ENCODE results near the gene CORO1A. TPM values are rescaled to one million over a fixed set of nuclear protein-coding genes. Genes with fewer than 3 reads are reported as not detected.

The CORO1A gene
- 10 to 100 TPM; 16.7 to 44.4 (median 27.0) TPM for total RNA-seq

GRCh38 chr16:30183233-30184095 is at the start of gene CORO1A:
Gene CORO1A, plus strand, starts transcription at chr16:30183602. Its CDS starts 1,608 bp downstream, at chr16:30185210.
- no peak for TF ChIP-seq POLR2A (IDR thresholded peaks at IDR 0.05)
- no peak for TF ChIP-seq CTCF (IDR thresholded peaks at IDR 0.05)
- H3K4me3 ChIP-seq (ENCODE audit: low read depth, poor library complexity, severe bottlenecking), result peak within 1 kb of the TSS; percentile 18
- intact Hi-C loops (cut with DNase I; ENCODE audit: low total_unique reads), result no loop called here
- WGBS, 2 donors, result 2 to 3% methylated on average over 39 to 43 of the region's 81 CpGs
- peak; percentile 80 to 97 for DNase-seq (ENCODE audit: low spot score in 2 of 2)

GRCh38 chr16:30136971-30137605 is 46.3 kb upstream of the CORO1A start:
- DNase-seq (ENCODE audit: low spot score in 2 of 2), result no peak
- H3K4me3 ChIP-seq (ENCODE audit: low read depth, poor library complexity, severe bottlenecking), result no peak overlapping the region
- WGBS, 2 donors, result 73 to 80% methylated on average over 11 of the region's 11 CpGs
- TF ChIP-seq CTCF (IDR thresholded peaks at IDR 0.05), result no peak
- TF ChIP-seq POLR2A (IDR thresholded peaks at IDR 0.05), result no peak
- intact Hi-C loops (cut with DNase I; ENCODE audit: low total_unique reads), result no loop called here

GRCh38 chr16:30137897-30138296 is 45.5 kb upstream of the CORO1A start:
- no peak overlapping the region for H3K4me3 ChIP-seq (ENCODE audit: low read depth, poor library complexity, severe bottlenecking)
- TF ChIP-seq CTCF (IDR thresholded peaks at IDR 0.05) (no peak), POLR2A (IDR thresholded peaks at IDR 0.05) (no peak)
- DNase-seq (ENCODE audit: low spot score in 2 of 2), result no peak
- WGBS, 2 donors, result 68 to 76% methylated on average over 8 of the region's 8 CpGs
- intact Hi-C loops (cut with DNase I; ENCODE audit: low total_unique reads), result no loop called here

- 83 to 84% methylated on average over 13 of the region's 13 CpGs for WGBS, 2 donors
- TF ChIP-seq POLR2A (IDR thresholded peaks at IDR 0.05) (no peak), CTCF (IDR thresholded peaks at IDR 0.05) (peak in 1 of 3 donors; percentile 32)
- no peak overlapping the region for H3K4me3 ChIP-seq (ENCODE audit: low read depth, poor library complexity, severe bottlenecking)
- intact Hi-C loops (cut with DNase I; ENCODE audit: low total_unique reads), result no loop called here
- no peak for DNase-seq (ENCODE audit: low spot score in 2 of 2)
Measured at GRCh38 chr16:30139583-30140481, 43.6 kb upstream of the CORO1A start.

- WGBS, 2 donors, result 93 to 97% methylated on average over 2 of the region's 2 CpGs
- H3K4me3 ChIP-seq (ENCODE audit: low read depth, poor library complexity, severe bottlenecking), result no peak overlapping the region
- TF ChIP-seq POLR2A (IDR thresholded peaks at IDR 0.05) (no peak), CTCF (IDR thresholded peaks at IDR 0.05) (no peak)
- no peak for DNase-seq (ENCODE audit: low spot score in 2 of 2)
- intact Hi-C loops (cut with DNase I; ENCODE audit: low total_unique reads), result no loop called here
Measured at GRCh38 chr16:30141750-30142149, 41.7 kb upstream of the CORO1A start.

Measured in lower leg skin (tissue), 4 donors.